OCI-LY3 (cell line): ENCODE measurements around the gene CLTB.

Experiments used
- EZH2phosphoT487 ChIP-seq: fragments of 200-600 bp; shearing (Covaris generic); IDR thresholded peaks from 2 replicates; pipeline ENCODE4 v1.6.1; 2018; ENCODE audit warnings: antibody characterized with exemption, mixed run types, low read depth
- TF ChIP-seq, protein P1 (sequence below): fragments of 200-600, 300-600 bp; sonication (generic); IDR thresholded peaks from 2 replicates; pipeline ENCODE4 v1.5.1; 2014; ENCODE audit warnings: antibody characterized with exemption, low read length, low read depth

GRCh38 chr5:176366232-176366894, 50.0 kb downstream of the CLTB start:
- TF ChIP-seq EZH2phosphoT487, result no peak
- TF ChIP-seq, protein P1, sequence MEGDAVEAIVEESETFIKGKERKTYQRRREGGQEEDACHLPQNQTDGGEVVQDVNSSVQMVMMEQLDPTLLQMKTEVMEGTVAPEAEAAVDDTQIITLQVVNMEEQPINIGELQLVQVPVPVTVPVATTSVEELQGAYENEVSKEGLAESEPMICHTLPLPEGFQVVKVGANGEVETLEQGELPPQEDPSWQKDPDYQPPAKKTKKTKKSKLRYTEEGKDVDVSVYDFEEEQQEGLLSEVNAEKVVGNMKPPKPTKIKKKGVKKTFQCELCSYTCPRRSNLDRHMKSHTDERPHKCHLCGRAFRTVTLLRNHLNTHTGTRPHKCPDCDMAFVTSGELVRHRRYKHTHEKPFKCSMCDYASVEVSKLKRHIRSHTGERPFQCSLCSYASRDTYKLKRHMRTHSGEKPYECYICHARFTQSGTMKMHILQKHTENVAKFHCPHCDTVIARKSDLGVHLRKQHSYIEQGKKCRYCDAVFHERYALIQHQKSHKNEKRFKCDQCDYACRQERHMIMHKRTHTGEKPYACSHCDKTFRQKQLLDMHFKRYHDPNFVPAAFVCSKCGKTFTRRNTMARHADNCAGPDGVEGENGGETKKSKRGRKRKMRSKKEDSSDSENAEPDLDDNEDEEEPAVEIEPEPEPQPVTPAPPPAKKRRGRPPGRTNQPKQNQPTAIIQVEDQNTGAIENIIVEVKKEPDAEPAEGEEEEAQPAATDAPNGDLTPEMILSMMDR, result no peak
